CD4-positive, alpha-beta T cell treated with Interferon gamma for 1 hour (primary cell): Measurements from ENCODE around the gene TDG.
"Not testable (repeated sequence)": the region's sequence is repeated elsewhere in the genome, so short reads cannot be mapped to it uniquely, and the experiment has no call there.

ENCODE experiments used
- DNase-seq: peaks from one replicate; pipeline ENCODE4 v3.0.0-alpha.2; 2020

Gene TDG

DNA sequence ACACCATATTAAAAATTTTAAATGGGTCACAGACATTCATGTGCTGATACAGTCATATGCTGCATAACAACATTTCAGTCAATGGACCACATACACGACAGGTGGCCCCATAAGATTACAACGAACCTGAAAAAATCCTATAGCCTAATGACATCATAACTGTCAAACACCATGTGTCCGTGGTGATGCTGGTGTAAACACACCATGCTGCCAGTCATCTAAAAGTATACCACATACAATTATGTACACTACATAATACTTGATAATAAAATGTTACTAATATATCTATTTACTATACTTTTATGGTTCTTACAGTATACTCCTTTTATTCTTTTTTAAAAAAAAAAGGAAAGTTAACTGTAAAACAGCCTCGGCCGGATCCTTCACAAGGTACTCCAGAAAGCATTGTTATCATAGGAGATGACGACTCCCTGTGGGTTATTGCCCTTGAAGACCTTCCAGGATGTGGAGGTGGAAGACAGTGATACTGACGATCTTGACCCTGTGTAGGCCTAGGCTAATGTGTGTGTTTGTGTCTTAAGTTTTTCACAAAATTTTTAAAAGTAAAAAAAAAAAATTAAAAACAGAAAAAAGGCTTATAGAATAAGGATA lies 5.0 kb upstream of the TDG start:
- DNase-seq, result no peak

DNA sequence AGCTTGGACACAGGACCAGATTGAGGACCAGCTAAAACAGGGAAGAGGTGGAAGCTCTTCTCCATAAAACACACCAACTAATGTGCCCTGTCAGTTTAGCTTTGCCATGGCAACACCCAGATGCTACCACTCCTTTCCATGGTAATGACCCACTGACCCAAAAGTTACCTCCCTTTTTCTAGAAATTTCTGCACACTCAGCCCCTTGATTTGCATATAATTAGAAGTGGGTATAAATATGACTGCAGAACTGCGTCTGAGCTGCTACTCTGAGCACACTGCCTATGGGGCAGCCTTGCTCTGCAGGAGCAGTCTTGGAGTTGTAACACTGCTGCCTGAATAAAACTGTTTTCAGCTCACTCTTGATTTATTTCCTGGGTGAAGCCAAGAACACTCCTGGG lies 3.2 kb upstream of the TDG start:
- no peak for DNase-seq

DNA sequence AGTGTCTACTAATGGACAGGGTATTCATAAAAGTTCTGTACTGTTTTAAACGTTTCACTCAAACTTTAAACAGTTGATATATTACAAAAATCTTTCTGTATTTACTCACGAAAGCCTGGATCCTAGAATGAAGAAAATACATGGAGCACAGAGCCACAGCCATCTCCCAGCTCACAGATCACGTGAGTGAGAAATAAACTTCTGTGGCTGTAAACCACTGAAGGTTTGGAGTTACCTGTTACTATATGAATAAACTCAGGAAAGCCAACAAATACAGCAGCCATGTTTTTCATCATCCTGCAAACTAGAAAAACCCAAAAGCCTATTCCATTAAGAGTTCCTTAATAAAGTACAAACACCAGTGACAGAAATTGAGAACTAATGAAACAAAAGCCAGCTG lies 867 bp upstream of the TDG start:
- DNase-seq, result no peak

DNA sequence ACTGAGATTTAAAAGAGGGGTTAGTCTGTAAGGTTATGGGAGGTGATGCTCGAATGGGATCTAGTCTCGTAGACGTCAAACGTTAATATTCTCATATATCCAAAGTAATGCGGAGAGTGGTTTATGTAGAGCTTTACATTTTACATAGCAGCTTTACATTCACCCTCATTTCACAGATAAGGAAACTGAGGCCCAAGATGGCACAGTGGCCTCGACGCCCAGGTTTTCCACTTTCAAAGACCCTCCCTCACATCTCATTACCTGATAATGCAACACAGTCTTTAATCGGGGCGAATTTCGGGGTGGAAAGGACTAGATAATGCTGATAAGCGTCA lies 450 bp upstream of the TDG start:
- DNase-seq, result no peak

DNA sequence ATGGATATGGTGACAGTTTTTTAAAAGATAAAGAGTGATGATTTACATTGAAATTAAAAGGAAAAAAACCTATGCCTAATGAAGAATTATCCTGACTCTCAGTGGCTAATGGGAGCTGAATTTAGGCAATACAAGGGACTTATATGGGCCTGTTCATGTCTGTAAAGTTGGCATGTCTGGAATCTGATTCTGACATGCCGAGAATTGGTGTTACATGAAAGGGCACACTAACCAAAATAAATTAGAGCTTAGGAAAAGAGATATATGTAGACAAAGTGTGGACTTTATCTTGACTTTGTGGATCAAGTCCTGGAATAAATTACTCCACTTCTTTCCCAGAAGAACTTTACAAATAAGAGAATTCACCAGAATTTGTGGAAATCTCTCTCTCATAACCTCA lies 1.1 kb downstream of the TDG start:
- no peak for DNase-seq

DNA sequence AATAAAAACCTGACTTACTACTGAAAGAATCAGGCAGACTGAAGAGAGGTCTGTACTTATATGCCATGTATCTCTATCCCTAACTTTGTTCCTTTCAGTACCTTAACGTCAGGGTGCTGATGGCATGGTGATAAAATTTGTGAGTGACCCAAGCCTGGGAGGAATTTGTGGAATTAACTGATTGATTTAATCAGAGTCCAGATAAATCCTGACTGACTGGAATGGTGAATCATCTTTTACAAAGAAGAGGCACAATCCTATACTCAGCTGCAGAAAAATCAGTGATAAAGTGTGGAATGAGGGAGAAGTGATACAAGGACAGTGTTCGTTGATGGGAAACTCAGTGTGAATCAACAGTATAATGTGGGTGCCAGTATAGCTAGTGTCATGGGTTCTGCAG lies 3.7 kb downstream of the TDG start:
- DNase-seq, result no peak

DNA sequence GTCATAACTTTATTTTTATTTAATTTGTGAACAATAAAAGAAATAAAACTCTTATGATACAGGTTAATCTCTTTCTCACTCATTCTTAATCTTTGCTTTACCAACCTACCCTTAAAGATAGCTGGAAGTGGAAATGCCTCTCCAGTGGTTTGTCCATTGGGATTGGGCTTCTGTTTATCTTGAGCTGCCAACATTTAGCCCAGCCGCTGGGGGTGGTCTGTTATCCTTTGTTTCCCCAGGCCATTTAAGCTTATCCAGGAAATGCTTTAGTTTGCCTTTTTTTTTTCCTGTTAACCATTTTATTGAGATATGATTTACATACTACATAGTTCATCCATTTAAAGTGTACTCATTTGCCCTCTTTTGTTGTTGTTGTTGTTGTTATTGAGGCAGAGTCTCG lies 8.2 kb downstream of the TDG start:
- no peak for DNase-seq

DNA sequence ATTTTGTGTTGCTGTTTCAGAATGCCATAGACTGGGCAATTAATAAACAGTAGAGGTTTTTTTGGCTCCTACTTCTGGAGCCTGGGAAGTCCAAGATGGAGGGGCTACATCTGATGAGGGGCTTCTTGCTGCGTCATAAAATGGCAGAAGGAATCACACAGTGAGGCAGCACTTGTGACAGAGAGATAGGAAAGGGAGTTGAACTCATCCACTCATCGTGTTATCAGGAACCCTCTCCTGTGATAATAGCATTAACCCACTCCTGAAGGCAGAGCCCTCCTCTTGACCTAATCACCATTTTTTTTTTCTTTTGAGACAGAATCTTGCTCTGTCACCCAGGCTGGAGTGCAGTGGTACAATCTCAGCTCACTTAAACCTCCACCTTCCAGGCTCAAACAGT lies 9.7 kb downstream of the TDG start:
- no peak for DNase-seq

DNA sequence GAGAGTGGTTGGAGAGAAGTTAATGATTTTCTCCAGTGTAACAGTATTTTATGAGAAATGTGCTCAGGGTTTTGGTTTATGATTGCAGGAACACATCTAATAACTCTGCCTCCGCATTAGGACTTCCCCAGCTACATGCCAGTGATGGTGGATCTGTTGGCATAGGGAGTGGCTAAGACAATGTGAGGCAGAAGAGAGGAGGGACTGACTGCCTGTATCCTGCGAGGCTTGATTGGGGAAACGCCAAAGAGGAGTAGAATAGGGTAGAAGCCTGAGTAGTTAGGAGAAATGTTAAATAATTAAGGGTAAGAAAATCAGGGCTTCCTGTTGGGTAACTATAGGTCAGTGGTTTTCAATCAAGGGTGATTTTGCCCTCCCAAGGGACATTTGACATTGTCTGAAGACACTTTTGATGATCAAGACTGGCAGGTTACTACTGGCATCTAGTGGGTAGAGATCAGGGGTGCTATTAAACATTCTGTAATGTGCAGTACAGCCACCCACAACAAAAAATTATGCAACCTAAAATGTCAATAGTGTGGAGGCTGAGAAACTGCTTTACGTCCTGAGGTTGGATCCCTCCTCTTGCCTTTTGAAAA lies 12.8 kb downstream of the TDG start:
- no peak for DNase-seq

DNA sequence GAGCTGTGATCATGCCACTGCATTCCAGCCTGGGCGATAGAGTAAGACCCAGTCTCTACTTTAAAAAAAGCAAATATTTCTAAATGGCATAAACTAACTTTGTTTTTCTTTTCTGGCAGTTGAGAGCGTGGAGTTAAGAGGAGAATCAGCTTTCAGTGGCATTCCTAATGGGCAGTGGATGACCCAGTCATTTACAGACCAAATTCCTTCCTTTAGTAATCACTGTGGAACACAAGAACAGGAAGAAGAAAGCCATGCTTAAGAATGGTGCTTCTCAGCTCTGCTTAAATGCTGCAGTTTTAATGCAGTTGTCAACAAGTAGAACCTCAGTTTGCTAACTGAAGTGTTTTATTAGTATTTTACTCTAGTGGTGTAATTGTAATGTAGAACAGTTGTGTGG lies 21.2 kb downstream of the TDG start:
- DNase-seq, result no peak

DNA sequence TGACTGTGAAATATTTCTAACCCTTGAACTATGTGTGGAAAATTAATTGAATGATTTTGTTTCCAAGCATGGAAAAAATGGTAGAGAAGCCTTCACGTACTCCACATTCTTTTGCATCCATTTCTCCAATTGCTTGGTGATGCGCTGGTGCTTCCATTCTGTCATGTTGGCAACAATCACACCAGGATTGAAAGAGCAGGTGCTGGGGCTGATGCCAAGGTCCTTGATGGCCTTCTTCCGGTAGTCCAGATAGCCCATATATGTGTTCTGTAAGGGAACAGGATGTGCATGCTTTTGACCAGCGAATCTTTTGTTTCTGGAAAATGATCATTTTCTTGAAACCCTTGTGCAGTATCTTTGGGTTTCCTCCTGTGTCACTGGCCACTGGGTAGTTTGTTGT lies 28.6 kb downstream of the TDG start:
- no peak for DNase-seq

DNA sequence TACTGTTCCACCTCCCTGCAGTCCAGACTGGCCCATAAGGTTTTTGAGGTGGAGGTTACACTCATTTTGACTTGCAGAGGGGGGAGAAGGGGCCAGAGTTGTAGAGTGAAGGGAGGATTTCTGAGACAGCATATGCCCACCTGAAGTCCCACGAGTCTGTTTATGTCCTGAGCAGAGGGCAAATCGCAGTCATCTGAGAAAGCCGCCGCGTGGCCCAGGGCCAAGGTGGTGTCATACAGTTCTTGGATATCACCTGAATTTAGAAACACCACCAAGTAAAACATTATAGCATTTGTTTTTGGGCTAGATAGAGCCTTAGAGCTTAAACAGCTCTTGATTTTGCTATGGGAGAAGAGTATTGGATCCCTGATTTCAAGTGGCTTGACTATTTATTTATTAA lies 30.9 kb downstream of the TDG start:
- no peak for DNase-seq

DNA sequence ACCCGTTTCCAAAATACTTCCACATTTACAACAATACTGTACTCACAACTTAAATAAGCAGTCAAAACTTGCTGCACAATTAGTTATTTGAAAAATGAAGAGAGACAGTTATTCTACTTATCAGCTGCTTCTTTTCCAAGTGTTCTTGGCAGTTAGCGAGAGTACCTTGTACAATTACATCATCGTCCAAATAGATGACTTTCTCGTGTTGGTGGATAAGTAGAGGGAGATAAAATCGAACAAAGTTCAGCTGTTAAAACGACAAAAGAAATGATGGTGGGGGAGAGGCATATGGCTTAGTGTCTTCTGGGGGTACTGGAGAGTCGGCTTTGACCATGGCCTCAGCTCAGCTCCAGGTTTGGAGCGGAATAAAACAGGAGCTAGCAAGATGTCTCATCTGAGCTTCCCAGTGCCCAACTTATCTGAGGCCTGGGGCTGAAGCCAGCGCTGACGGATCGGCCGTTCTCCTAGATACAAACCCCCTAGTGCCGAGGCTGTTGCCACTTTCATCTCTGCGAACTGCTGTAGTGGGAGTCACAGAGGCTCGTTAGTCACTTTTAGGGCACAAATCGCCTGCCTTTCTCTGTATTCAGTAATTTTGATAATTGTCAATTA lies 31.7 kb downstream of the TDG start:
- DNase-seq, result no peak

DNA sequence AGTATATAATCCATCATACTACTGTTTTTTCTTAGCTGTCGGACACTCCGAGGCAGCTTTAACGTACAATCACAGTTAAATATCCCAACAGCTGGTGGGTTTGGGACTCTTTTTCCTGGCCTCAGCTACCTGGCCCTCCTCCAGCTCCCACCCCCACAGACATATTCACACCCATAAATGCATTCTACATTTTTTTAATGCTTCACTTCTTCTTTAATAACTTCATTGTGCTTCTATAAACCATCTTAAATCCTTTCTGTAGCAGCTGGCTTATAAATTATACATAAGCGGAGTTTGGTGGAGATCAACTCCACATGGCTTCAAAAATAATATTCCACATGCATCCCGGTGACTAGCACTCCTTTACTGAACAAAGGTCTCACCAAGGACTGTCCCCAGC lies 33.3 kb downstream of the TDG start:
- no peak for DNase-seq

DNA sequence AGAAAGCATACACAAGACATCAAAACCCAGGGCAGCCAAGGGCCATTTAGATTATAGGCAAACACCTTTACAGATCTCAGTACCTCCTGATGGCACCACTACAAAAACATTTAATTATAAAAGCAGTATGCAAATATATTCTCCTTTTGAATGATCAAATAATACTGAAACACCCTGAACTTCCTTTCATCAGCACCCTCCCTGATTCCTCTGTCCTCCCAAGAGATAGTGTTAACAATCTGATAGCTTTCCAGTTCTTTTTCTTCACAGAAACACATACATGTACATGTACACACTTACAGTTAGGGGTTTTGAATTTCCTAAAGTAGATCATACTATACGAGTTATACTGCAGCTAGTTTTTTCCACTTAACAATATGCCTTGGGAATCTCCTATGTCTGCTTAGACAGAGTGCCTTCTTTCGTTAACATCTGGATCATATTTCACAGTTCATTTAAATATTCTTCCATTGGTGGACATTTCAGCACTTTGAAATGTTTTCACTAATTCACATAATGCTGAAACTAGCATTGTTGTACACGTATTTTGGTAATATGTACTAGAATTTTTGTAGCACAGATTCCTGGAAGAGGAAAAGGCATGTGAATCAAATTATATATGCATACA lies 35.2 kb downstream of the TDG start:
- no peak for DNase-seq

DNA sequence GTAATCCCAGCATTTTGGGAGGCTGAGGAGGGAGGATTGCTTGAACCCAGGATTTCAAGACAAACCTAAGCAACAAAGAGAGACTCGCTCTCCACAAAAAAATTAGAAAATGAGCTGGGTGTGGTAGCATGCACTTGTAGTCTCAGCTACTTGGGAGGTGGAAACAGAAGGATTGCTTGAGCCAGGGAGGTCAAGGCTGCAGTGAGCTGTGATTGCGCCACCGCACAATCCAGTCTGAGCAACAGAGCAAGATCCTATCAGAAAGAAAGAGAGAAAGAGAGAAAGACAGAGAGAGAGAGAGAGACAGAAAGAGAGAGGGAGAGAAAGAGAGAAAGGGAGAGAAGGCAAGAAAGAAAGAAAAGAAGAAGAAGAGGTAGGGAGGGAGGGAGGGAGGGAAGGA lies 37.0 kb downstream of the TDG start:
- no peak for DNase-seq

DNA sequence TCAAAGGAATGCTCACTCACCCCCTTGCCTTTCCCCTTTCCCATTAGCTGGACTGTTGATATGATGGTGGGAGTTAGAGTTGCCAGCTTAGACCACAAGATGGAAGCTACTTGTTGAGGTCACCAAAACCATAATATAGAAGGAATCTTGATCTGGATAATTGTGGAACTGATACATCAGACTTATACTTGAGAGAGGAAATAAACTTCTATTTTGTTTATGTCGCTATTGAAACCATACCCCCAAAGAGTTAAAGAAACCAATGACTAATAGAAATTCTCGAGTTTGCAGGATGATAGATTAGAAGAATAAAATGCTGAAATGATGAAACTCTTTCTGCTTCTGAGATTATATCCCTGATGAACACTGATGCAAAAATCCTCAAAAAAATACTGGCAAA lies 37.9 kb downstream of the TDG start:
- no peak for DNase-seq

DNA sequence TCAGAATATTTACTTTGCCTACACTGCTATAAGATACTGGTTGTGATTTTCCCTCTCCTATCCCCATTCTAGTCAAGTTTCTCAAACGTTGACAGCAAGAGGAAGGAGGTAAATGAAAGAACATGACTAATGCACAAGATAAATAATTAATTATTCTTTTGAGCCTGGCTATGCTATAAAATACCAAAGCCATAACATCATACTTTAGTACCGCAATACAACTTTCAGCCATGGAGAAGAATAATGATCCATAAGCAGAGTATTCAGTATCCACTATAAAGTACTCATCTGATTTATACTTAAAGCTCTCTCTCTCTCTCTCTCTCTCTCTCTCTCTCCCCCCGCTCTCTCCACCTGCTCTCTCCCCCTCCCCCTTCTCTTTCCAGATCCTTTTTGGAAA lies 41.3 kb downstream of the TDG start:
- no peak for DNase-seq

DNA sequence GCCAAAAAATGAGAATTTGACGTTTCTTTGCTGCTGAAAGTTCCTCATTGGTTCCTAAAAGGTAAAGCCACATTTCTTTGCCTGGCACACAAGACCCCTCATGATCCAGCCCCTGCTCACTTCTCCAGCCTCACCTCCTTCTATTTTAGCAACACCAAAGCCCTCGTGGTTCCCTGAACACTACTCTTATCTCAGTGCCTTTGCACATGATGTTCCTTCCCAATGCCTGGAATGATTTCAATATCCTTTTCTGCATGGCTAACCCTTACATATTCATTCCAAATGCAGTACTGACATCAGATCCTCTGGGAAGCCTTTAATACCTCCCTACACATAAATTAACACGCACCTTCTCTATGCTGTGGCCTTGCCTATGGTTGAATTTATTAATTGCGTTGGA lies 44.4 kb downstream of the TDG start:
- no peak for DNase-seq

DNA sequence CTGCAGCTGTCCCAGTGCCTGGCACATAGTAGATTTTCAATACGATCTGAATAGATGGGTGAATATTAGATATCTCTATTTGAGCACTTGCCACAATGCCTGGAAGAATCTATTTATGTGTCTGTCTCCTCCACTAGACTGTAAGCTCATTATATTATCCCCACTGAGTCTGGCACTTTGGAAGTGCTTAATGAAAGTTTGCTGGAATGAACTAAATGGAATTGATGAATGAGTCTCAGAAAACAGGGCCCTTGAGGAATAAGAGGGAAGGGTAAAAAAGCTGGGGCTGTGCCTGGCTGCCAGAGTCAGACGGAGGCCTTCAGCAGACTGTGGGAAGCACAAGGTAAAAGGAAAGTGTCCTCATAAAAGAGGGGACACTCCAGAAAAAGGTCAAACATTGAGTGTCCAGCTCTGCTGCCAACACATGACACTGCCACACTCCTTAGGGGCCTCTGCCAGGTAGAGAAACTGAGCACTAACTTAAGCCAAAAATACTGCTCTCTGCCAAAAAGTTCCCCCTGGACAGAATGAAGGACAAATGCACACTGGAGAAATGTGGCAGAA lies 45.0 kb downstream of the TDG start:
- no peak for DNase-seq

DNA sequence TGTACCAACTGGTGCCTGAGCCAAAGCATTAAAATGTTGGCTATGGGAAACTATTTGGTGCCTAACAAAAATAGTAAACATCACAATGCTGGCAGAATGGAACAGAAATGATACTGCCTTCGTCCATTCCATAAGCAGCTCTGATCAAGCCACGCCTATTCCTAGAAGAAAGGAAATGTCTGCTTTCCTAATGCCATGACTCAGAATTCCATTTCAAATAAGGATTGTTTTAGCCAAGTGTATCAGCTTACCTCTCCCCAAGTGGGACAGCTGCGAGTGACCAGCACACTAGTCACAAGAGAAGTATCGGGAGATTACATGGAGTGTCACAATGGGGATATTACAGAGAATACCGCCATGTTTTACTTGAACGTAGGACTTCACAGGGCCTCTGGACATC lies 45.6 kb downstream of the TDG start:
- DNase-seq, result no peak

DNA sequence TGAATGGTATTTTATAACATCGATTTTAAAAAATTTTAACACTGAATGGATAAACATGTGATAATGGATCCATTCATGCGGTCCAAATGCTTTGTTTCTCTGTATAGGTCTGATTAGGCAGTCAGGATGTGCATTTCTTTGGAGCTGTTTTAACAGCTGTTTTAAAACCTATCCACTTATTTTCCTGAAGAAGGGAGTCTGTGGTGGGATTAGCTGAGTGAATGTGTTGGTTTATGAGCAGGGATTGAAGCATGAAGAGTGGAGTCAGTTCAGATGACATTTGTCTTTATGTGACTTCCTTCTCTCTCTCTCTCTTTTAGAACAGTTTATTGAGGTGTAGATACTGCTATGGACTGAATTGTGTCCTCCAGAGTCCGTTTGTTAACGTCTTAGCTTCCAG lies 46.7 kb downstream of the TDG start:
- no peak for DNase-seq

DNA sequence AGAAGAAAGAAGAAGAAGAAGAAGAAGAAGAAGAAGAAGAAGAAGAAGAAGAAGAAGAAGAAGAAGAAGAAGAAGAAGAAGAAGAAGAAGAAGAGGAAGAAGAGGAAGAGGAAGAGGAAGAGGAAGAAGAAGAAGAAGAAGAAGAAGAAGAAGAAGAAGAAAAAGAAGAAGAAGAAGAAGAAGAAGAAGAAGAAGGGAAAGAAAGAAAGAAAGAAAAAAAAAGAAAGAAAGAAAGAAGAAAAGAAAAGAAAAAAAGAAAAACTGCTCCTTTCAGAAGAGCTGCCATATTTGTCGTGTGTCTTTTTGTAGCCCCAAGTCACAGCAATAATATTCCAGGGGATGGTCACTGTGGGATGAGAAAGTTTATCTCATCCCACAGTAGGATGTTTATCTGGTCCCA lies 56.2 kb downstream of the TDG start:
- DNase-seq, result not testable (repeated sequence)

DNA sequence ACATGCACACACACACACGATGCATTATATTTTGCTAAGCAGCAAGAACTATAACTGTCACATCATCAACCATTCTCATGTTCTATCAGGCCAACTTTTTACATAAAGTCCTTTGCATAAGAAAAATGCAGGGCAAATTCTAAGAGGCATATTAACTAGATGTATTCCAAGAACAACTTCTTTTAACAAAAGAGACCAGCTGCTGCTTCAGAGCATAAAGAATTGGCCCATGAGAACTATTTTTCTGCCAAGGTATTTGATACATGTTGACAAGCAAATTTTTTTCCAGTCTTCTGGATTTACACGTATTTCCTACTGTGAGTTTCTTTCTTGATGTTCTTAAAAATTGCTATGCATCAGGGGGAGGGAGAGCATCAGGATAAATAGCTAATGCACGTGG lies 57.1 kb downstream of the TDG start:
- DNase-seq, result no peak
